WTC11 (cell line): Measurements from ENCODE around the gene SETD2. TPM values are rescaled to one million over a fixed set of nuclear protein-coding genes. Genes with fewer than 3 reads are reported as not detected.
A peak's percentile ranks its signal among the peaks of the same experiment; 100 is the strongest.

Experiments
- ATAC-seq: fragments of 200-7000 bp; cut with Tn5 transposase; 2 replicates; pipeline ENCODE4 v1.10.0; 2021; ENCODE audit warnings: mild to moderate bottlenecking, moderate library complexity
- CTCF ChIA-PET: fragments of 300-600 bp; sonication (Branson Sonifier 250); formaldehyde crosslinking; loops from one replicate; lab custom pipeline; 2021; ENCODE audit warnings: antibody characterized with exemption; lab: Charles Lee
- POLR2A ChIA-PET: fragments of 350-600 bp; sonication (Branson Sonifier 250); formaldehyde crosslinking; loops from one replicate; lab custom pipeline; 2021; ENCODE audit warnings: antibody characterized with exemption; lab: Charles Lee
- DNase-seq: peaks from one replicate; pipeline ENCODE4 v3.0.0; 2021; ENCODE audit warnings: low spot score
- H3K27ac Mint-ChIP-seq: 2 replicates; pipeline ENCODE4 v1.8.0; 2021; ENCODE audit warnings: mixed read lengths
- H3K27me3 Mint-ChIP-seq: 2 replicates; pipeline ENCODE4 v1.8.0; 2021; ENCODE audit warnings: low read depth, mild to moderate bottlenecking, moderate library complexity, mixed read lengths
- H3K36me3 Mint-ChIP-seq: 2 replicates; pipeline ENCODE4 v1.8.0; 2021; ENCODE audit warnings: mixed read lengths
- H3K4me1 Mint-ChIP-seq: 2 replicates; pipeline ENCODE4 v1.8.0; 2022; ENCODE audit warnings: mixed read lengths
- H3K4me3 Mint-ChIP-seq: 2 replicates; pipeline ENCODE4 v1.8.0; 2021; ENCODE audit warnings: mild to moderate bottlenecking, moderate library complexity, mixed read lengths
- H3K9me3 Mint-ChIP-seq: 2 replicates; pipeline ENCODE4 v1.8.0; 2021; ENCODE audit warnings: mixed read lengths
- ARID4B ChIP-seq: sonication (generic); formaldehyde crosslinking; IDR thresholded peaks from 2 replicates; pipeline ENCODE4 v1.8.0; 2023; ENCODE audit warnings: missing genetic modification reagents, mild to moderate bottlenecking, borderline replicate concordance
- ATF1 ChIP-seq: sonication (generic); formaldehyde crosslinking; IDR thresholded peaks from 2 replicates; pipeline ENCODE4 v1.8.1; 2023; ENCODE audit warnings: mild to moderate bottlenecking, moderate library complexity, missing genetic modification reagents
- ELF4 ChIP-seq: sonication (generic); formaldehyde crosslinking; IDR thresholded peaks from 2 replicates; pipeline ENCODE4 v1.8.1; 2022; ENCODE audit warnings: low read depth, mild to moderate bottlenecking, moderate library complexity, missing genetic modification reagents
- FOXJ3 ChIP-seq: sonication (generic); formaldehyde crosslinking; IDR thresholded peaks from 2 replicates; pipeline ENCODE4 v1.9.0; 2021; ENCODE audit warnings: missing genetic modification reagents, mild to moderate bottlenecking, borderline replicate concordance
- FOXP1 ChIP-seq: sonication (generic); formaldehyde crosslinking; IDR thresholded peaks from 2 replicates; pipeline ENCODE4 v1.8.0; 2022; ENCODE audit warnings: missing genetic modification reagents, mild to moderate bottlenecking, moderate library complexity, borderline replicate concordance
- GRHL2 ChIP-seq: fragments of 250-450 bp; sonication (Bioruptor Pico); IDR thresholded peaks from 2 replicates; pipeline ENCODE4 v1.8.0; 2022; ENCODE audit warnings: mild to moderate bottlenecking, moderate library complexity; ENCODE audit not compliant: insufficient replicate concordance, severe bottlenecking
- JAZF1 ChIP-seq: fragments of 250-450 bp; sonication (Bioruptor Pico); IDR thresholded peaks from 2 replicates; pipeline ENCODE4 v1.9.0; 2021; ENCODE audit warnings: moderate library complexity, mild to moderate bottlenecking, inconsistent platforms
- NFE2L1 ChIP-seq: sonication (generic); formaldehyde crosslinking; IDR thresholded peaks from 2 replicates; pipeline ENCODE4 v1.8.1; 2023; ENCODE audit warnings: missing genetic modification reagents
- USF2 ChIP-seq: sonication (generic); formaldehyde crosslinking; IDR thresholded peaks from 2 replicates; pipeline ENCODE4 v1.8.1; 2023; ENCODE audit warnings: mild to moderate bottlenecking, missing genetic modification reagents, moderate library complexity
- ZBTB43 ChIP-seq: sonication (generic); formaldehyde crosslinking; IDR thresholded peaks from 2 replicates; pipeline ENCODE4 v1.8.1; 2023; ENCODE audit warnings: mild to moderate bottlenecking, missing genetic modification reagents
- ZNF263 ChIP-seq: sonication (generic); formaldehyde crosslinking; IDR thresholded peaks from 2 replicates; pipeline ENCODE4 v1.8.1; 2022; ENCODE audit warnings: low read depth, mild to moderate bottlenecking, moderate library complexity, missing genetic modification reagents
- ZNF281 ChIP-seq: sonication (generic); formaldehyde crosslinking; IDR thresholded peaks from 2 replicates; pipeline ENCODE4 v1.8.0; 2023; ENCODE audit warnings: mild to moderate bottlenecking, missing genetic modification reagents
- ZNF423 ChIP-seq: fragments of 250-450 bp; sonication (Bioruptor Pico); IDR thresholded peaks from 2 replicates; pipeline ENCODE4 v2.1.2; 2022; ENCODE audit warnings: mild to moderate bottlenecking, moderate library complexity
- total RNA-seq: library from RNA; stranded (reverse); gene quantifications from 3 replicates; pipeline ENCODE4 v1.2.3, GENCODE V29; 2021
- TF ChIP-seq, protein P1 (sequence below): sonication (generic); formaldehyde crosslinking; IDR thresholded peaks from 2 replicates; pipeline ENCODE4 v1.8.1; 2022; ENCODE audit warnings: low read depth, missing genetic modification reagents, borderline replicate concordance
- TF ChIP-seq, protein P2 (sequence below): sonication (generic); formaldehyde crosslinking; IDR thresholded peaks from 2 replicates; pipeline ENCODE4 v1.8.0; 2022; ENCODE audit warnings: mild to moderate bottlenecking, missing genetic modification reagents

The SETD2 gene
- total RNA-seq, 1 experiment from 2014 or later = 39.8 TPM

- ChIA-PET CTCF (interaction anchor here (1.0 to 4.2 kb wide), 14 partner anchors 11 to 389 kb away, joined by 3 to 35 read pairs (median 4); partner anchors contain the start of gene SETD2), POLR2A (interaction anchor here (1.0 to 1.7 kb wide), 4 partner anchors 10 to 399 kb away, joined by 3 to 4 read pairs (median 3); partner anchors contain the start of gene PTPN23)
- peaks cover 5% of the 10 kb centered on the region for H3K27me3 Mint-ChIP-seq
- no peaks in the 10 kb centered on the region for H3K36me3 Mint-ChIP-seq
- peak; percentile 64 for DNase-seq
- H3K4me1 Mint-ChIP-seq = peaks cover 36% of the 10 kb centered on the region
- H3K4me3 Mint-ChIP-seq = peak overlapping the region; percentile 51
- H3K9me3 Mint-ChIP-seq = no peaks in the 10 kb centered on the region
- H3K27ac Mint-ChIP-seq = no peak overlapping the region
- peak; percentile 8 for ATAC-seq
- TF ChIP-seq ZBTB43 (CRISPR knock-in tag) = 0 out of 2 replicates have a peak, but pooled peaks have one; percentile 23
- no peak for TF ChIP-seq JAZF1 (CRISPR knock-in tag)
- 0 out of 2 replicates have a peak, but pooled peaks have one; percentile 69 for TF ChIP-seq ZNF281 (CRISPR knock-in tag)
- peak; percentile 50; the same call in 1 of the 2 replicates for TF ChIP-seq FOXP1
- 0 out of 2 replicates have a peak, but pooled peaks have one; percentile 0 for TF ChIP-seq ZNF263 (CRISPR knock-in tag)
- no peak for TF ChIP-seq ATF1 (CRISPR knock-in tag)
- TF ChIP-seq, protein P1, sequence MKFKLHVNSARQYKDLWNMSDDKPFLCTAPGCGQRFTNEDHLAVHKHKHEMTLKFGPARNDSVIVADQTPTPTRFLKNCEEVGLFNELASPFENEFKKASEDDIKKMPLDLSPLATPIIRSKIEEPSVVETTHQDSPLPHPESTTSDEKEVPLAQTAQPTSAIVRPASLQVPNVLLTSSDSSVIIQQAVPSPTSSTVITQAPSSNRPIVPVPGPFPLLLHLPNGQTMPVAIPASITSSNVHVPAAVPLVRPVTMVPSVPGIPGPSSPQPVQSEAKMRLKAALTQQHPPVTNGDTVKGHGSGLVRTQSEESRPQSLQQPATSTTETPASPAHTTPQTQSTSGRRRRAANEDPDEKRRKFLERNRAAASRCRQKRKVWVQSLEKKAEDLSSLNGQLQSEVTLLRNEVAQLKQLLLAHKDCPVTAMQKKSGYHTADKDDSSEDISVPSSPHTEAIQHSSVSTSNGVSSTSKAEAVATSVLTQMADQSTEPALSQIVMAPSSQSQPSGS (CRISPR knock-in tag) = no peak
- TF ChIP-seq, protein P2, sequence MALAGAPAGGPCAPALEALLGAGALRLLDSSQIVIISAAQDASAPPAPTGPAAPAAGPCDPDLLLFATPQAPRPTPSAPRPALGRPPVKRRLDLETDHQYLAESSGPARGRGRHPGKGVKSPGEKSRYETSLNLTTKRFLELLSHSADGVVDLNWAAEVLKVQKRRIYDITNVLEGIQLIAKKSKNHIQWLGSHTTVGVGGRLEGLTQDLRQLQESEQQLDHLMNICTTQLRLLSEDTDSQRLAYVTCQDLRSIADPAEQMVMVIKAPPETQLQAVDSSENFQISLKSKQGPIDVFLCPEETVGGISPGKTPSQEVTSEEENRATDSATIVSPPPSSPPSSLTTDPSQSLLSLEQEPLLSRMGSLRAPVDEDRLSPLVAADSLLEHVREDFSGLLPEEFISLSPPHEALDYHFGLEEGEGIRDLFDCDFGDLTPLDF = no peak
Observed at GRCh38 chr3:46981932-46982471, 181.9 kb downstream of the SETD2 start.

GRCh38 chr3:46979958-46980497 is 183.9 kb downstream of the SETD2 start:
- POLR2A ChIA-PET = interaction anchor here (0.6 to 2.0 kb wide), 3 partner anchors 13 to 29 kb away, joined by 3 to 9 read pairs (median 3); no protein-coding TSS in a partner anchor
- CTCF ChIA-PET = interaction anchor here (1.0 to 4.2 kb wide), 8 partner anchors 19 to 401 kb away, joined by 3 to 35 read pairs (median 4); partner anchors contain the start of gene PTPN23
- H3K9me3 Mint-ChIP-seq = no peaks in the 10 kb centered on the region
- H3K4me3 Mint-ChIP-seq = peak overlapping the region; percentile 78
- DNase-seq (no peak), ATAC-seq (peak; percentile 0; the same call in 1 of the 2 replicates)
- no peak overlapping the region for H3K27ac Mint-ChIP-seq
- H3K27me3 Mint-ChIP-seq = peaks cover 5% of the 10 kb centered on the region
- H3K36me3 Mint-ChIP-seq = 0 out of 2 replicates have a peak, but pooled peaks cover 2% of the 10 kb centered on the region
- peaks cover 29% of the 10 kb centered on the region for H3K4me1 Mint-ChIP-seq
- TF ChIP-seq ZNF423 = no peak
- no peak for TF ChIP-seq USF2 (CRISPR knock-in tag)
- TF ChIP-seq ELF4 (CRISPR knock-in tag) = no peak
- TF ChIP-seq ATF1 (CRISPR knock-in tag) = no peak
- TF ChIP-seq ARID4B (CRISPR knock-in tag) = 0 out of 2 replicates have a peak, but pooled peaks have one; percentile 37
- no peak for TF ChIP-seq NFE2L1 (CRISPR knock-in tag)
- no peak for TF ChIP-seq FOXJ3 (CRISPR knock-in tag)
- TF ChIP-seq GRHL2 (CRISPR knock-in tag) = no peak
